Astrocyte (in vitro differentiated cells and primary cell): ENCODE results near the gene FAM234B.

Source experiments
- CTCF ChIP-seq: IDR thresholded peaks from 2 replicates; pipeline ENCODE4 v1.5.1; 2011; ENCODE audit warnings: low read depth, mild to moderate bottlenecking, inconsistent platforms, low read length, moderate library complexity; ENCODE audit not compliant: insufficient read depth
- EZH2 ChIP-seq: IDR thresholded peaks from 2 replicates; pipeline ENCODE4 v1.6.1; 2012; ENCODE audit warnings: mild to moderate bottlenecking, low read length, inconsistent platforms; ENCODE audit not compliant: insufficient read depth

GRCh38 chr12:13067322-13067721 is 23.1 kb downstream of the FAM234B start:
- TF ChIP-seq CTCF (no peak), EZH2 (no peak)
